ENCODE results near the gene POLR3B. TPM values are rescaled to one million over a fixed set of nuclear protein-coding genes. Genes with fewer than 3 reads are reported as not detected.
"Not testable (repeated sequence)": the region's sequence is repeated elsewhere in the genome, so short reads cannot be mapped to it uniquely, and the experiment has no call there.

Gene POLR3B
- total RNA-seq, 1 experiment from 2014 or later = 17.1 TPM

- no peak for DNase-seq (ENCODE audit: extremely low read depth, low read depth)
Observed at GRCh38 chr12:106452309-106452708, 94.8 kb downstream of the POLR3B start.

- DNase-seq (ENCODE audit: extremely low read depth, low read depth) = no peak
Observed at GRCh38 chr12:106455111-106455510, 97.6 kb downstream of the POLR3B start.

GRCh38 chr12:106459124-106459523, 101.6 kb downstream of the POLR3B start:
- DNase-seq (ENCODE audit: extremely low read depth, low read depth) = no peak

- DNase-seq (ENCODE audit: extremely low read depth, low read depth) = no peak
Observed at GRCh38 chr12:106459534-106459933, 102.0 kb downstream of the POLR3B start.

GRCh38 chr12:106461730-106462129, 104.2 kb downstream of the POLR3B start:
- no peak for DNase-seq (ENCODE audit: extremely low read depth, low read depth)

- not testable (repeated sequence) for DNase-seq (ENCODE audit: extremely low read depth, low read depth)
Observed at GRCh38 chr12:106465605-106466004, 108.1 kb downstream of the POLR3B start.

GRCh38 chr12:106475662-106476061, 118.1 kb downstream of the POLR3B start:
- not testable (repeated sequence) for DNase-seq (ENCODE audit: extremely low read depth, low read depth)

GRCh38 chr12:106477627-106478026, 120.1 kb downstream of the POLR3B start:
- not testable (repeated sequence) for DNase-seq (ENCODE audit: extremely low read depth, low read depth)

GRCh38 chr12:106480251-106480650, 122.7 kb downstream of the POLR3B start:
- DNase-seq (ENCODE audit: extremely low read depth, low read depth) = no peak

- no peak for DNase-seq (ENCODE audit: extremely low read depth, low read depth)
Observed at GRCh38 chr12:106481246-106481645, 123.7 kb downstream of the POLR3B start.

- DNase-seq (ENCODE audit: extremely low read depth, low read depth) = no peak
Observed at GRCh38 chr12:106487664-106488063, 130.1 kb downstream of the POLR3B start.

GRCh38 chr12:106488884-106489283, 131.3 kb downstream of the POLR3B start:
- DNase-seq (ENCODE audit: extremely low read depth, low read depth) = no peak

GRCh38 chr12:106490264-106490663, 132.7 kb downstream of the POLR3B start:
- no peak for DNase-seq (ENCODE audit: extremely low read depth, low read depth)

GRCh38 chr12:106492857-106493256, 135.3 kb downstream of the POLR3B start:
- no peak for DNase-seq (ENCODE audit: extremely low read depth, low read depth)

- DNase-seq (ENCODE audit: extremely low read depth, low read depth) = no peak
Observed at GRCh38 chr12:106493531-106493930, 136.0 kb downstream of the POLR3B start.

- DNase-seq (ENCODE audit: extremely low read depth, low read depth) = no peak
Observed at GRCh38 chr12:106495354-106495965, 137.9 kb downstream of the POLR3B start.

GRCh38 chr12:106498056-106498455, 140.5 kb downstream of the POLR3B start:
- no peak for DNase-seq (ENCODE audit: extremely low read depth, low read depth)

GRCh38 chr12:106499628-106500027, 142.1 kb downstream of the POLR3B start:
- DNase-seq (ENCODE audit: extremely low read depth, low read depth) = no peak

- DNase-seq (ENCODE audit: extremely low read depth, low read depth) = no peak
Observed at GRCh38 chr12:106506691-106507090, 149.1 kb downstream of the POLR3B start.

GRCh38 chr12:106508966-106509365, 151.4 kb downstream of the POLR3B start:
- DNase-seq (ENCODE audit: extremely low read depth, low read depth) = no peak

GRCh38 chr12:106511365-106511764, 153.8 kb downstream of the POLR3B start:
- no peak for DNase-seq (ENCODE audit: extremely low read depth, low read depth)

GRCh38 chr12:106517314-106517713, 159.8 kb downstream of the POLR3B start:
- DNase-seq (ENCODE audit: extremely low read depth, low read depth) = no peak

- no peak for DNase-seq (ENCODE audit: extremely low read depth, low read depth)
Observed at GRCh38 chr12:106519607-106520021, 162.1 kb downstream of the POLR3B start.
